HG03196 (cell line): Measurements from ENCODE around the gene SCGB1A1.
"Not testable (repeated sequence)": the region's sequence is repeated elsewhere in the genome, so short reads cannot be mapped to it uniquely, and the experiment has no call there.

Source experiments
- ATAC-seq: cut with Tn5 transposase; IDR thresholded peaks from one replicate; pipeline ENCODE4 v1.9.1; 2021; ENCODE audit not compliant: unreplicated experiment

Gene SCGB1A1

DNA sequence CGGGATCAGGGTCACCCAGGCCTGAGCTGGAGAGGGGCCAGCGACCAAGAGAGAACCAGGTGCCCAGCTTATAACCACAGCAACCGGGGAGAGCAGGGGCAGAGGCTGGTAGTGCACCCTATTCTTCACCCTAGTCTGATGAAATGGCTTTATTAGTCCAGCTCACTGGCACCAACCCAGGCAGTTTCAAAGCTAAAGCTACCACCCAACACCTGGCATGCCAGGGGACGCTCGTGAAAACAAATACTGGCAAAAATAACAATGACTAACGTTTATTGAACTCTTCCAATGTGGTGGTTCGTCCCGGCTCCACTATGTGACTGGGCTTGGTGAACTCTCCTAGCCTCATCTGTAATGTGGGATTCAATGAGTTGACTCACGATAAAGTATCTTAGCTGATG is 30.6 kb downstream of the SCGB1A1 start:
- ATAC-seq: no peak

DNA sequence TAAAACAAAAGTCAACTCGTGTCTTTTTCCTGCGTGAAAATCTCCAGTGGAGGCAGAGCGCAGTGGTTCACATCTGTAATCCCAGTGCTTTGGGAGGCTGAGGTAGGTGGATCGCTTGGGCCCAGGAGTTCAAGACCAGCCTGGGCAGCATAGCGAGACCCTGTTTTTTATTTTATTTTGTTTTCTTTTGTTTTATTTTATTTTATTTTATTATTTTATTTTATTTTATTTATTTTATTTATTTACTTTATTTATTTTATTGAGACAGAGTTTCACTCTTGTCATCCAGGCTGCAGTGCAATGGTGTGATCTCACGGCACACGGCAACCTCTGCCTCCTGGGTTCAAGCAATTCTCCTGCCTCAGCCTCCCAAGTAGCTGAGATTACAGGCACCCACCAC is 31.1 kb downstream of the SCGB1A1 start:
- not testable (repeated sequence) for ATAC-seq

DNA sequence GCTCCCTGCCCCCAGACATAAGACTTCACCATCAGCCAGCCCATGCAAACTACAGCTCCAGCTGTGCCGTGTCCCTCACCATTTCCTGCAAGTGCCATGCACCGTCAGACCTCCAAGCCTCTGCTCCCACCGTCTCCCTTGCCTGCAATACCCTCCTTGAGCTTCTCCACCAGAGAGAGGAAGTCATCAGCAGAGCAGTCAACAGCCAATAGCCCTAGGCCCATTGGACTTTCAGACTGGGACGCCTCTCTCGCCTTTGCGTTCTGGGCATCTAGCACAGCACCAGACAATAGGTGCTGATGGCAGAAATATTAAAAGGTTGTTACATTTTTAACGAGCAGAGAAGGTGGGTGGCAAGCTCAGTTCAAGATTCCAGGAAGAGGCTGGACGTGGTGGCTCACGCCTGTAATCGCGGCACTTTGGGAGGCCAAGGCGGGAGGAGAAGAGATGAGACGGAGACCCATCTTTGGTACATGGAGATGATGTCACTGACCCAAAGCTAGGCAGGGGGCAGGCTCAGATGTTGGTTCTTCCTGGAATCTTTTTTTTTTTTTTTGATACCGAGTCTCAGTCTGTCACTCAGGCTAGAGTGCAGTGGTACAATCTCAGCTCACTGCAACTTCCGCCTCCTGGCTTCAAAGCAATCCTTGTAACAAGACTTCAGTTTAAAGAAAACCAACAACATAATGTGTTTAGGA is 31.9 kb downstream of the SCGB1A1 start:
- no peak for ATAC-seq

DNA sequence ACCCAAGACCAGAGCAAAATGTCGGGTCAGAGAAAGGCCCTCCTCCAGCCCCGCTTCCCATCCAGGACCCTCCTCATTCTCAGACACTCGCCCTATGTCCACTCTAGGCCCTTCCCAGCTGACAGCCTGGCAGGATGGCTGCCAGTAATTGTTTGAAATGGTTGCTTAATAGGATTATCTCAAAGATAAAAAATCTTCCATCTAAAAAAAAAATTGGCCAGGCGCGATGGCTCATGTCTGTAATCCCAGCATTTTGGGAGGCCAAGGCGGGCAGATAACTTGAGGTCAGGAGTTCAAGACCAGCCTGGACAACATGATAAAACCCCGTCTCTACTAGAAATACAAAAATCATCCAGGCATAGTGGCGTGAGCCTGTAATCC is 32.4 kb downstream of the SCGB1A1 start:
- ATAC-seq: no peak

DNA sequence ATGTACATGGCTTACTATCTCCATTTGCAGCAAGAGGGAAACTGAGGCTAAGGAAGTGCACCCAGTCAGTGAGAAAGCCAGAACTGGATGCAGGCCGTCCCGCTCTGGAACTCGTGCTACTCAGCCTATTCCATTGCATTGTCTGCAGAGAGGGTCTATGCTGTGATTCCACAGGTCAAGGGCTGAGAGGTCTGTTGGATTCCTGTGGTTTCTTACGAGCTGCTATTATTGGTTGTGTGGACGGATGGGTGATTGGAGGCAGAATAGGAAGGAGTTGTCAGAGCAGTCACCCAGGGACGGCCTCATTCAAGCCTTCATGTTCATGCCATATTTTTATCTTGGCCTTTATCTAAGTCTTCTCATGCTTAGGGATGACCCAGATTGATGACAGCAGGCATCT is 33.4 kb downstream of the SCGB1A1 start:
- ATAC-seq: no peak

DNA sequence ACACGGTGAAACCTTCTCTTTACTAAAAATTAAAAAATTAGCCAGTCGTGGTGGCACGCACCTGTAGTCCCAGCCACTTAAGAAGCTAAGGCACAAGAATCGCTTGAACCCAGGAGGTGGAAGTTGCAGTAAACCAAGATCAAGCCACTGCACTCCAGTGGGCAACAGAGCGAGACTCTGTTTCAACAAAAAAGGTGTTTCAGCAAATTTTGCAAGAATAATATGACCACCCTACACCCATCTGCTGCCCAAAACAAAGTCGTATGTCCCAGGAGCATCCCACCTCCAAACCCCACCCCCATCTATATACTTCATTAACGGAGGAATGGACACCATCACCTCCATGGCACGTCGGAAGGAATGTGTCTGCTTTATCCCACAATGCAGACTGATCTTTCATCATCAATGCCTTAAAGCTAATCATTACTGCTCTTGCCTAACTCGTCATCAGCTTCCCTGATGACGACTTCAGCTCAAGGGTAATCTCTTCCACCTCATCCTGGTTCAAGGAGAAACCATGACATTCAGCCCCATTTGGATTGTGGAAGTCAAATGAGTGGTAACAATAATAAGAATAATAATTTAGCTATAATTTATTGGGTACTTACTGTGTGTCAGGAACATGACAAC is 34.1 kb downstream of the SCGB1A1 start:
- ATAC-seq: no peak

DNA sequence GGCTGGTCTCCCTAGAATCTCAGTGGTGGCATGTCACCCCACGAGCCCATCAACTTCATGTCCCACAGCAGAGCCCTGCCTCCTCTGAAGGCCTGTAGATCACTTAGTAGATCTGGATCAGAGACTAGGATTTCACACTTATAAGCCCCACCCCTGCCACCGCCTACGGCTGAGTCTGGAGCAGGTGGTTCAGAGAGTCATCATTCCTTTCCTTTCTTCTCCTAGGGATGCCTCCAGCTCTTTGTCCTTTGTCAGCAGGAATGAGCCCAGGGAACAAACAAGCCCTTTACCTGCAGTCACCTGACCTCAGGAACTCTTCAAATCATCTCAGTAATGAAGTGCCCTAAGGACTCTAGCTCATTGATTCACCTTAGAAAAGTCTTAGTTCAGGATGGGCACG is 37.8 kb downstream of the SCGB1A1 start:
- ATAC-seq: no peak

DNA sequence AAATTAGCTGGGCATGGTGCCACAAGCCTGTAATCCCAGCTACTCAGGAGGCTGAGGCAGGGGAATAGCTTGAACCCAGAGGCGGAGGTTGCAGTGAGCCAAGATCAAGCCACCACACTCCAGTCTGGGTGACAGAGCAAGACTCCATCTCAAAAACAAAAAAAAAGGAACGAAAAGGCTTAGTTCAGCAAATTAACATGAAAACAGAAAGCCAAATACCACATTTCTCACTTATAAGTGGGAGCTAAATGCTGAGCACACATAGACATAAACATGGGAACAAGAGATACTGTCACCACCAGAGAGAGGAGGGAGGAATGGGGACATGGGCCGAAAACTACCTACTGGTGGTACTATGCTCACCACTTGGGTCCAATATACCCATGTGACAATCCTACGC is 38.6 kb downstream of the SCGB1A1 start:
- ATAC-seq: no peak

DNA sequence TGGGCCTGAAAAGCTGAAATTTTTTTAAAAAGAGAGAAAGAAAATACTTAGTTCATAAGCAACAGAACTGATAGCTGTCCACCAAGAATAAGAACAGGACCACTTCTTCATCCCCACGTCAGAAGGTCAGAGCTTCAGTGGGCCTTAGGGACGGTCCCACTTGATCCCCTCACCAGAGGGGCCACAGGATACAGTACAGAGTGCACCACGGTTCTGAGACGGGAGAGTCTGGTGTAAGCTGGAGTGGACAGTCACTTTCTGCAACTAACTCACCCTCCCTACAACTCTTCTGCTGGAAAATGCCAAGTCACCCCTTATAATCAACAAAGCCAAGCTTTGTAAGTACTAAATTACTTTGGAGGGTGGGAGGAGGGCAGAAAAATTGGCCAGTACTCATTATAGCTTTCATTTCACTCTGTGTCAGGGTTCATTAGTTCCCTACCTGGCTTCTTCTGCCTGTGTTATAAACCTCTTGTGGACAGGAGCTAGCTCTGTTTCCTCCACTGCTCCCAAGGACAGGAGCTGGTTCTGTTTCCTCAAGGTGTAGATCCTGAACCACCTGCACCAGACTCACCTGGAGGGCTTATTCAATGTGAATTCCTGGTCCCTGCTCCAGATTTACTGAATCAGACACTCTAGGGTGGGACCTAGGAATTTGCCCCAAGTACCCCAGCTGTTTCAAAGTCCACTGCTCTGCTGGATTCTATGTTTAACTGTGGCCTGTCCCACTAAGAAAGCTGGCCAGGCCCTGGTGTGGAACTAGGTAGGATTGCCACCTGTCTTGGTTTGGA is 39.6 kb downstream of the SCGB1A1 start:
- no peak for ATAC-seq

DNA sequence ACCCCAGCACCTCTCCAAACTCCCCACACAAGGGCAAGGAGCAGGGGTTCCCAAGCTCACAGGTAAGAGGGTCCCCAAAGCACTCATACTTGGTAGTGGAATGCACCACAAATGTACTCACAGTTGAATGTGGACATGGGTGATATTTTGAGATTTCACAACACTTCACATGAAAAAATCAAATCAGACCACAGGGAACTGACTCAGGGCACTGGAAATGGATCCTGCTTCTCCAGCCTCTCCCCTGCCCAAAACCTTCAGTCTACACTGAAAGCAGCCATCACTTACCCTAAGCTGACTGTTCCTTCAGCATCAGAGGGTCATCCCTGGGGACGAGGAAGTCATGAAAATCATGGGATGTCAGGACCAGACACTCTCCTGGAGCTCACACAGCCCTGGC is 40.2 kb downstream of the SCGB1A1 start:
- ATAC-seq: no peak

DNA sequence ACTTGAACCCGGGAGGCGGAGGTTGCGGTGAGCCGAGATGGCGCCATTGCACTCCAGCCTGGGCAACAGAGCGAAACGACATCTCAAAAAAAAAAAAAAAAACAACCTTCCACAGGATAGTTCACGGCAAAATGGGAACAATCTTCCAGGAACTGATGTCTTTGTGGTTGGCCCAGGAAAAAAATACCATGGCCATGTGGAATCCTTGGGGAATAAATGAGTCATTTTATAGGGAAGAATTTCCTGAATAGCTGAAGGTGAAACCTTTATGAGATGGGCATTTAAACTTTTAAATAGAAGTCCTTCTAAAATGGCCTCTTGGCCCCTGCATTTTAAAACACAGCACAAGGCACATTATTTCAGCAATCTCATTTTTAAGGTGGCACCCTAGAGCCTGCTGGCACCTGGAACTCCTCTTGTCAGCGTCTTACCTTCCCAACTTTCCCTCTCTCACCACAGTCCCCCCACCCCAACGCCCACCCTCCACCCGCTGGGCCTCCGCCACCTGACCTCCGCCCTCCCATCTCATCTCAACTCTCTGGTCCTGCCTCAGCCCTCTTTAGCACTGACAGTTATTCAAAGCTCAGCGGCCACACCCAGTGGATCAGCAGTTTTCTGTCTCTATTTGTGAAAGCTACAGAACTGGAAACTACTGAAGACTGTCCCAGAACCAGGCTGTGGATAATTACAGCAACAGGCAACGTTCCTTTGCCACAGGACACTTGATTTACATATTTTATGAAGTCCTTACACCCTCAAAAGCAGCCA is 43.1 kb downstream of the SCGB1A1 start:
- no peak for ATAC-seq

DNA sequence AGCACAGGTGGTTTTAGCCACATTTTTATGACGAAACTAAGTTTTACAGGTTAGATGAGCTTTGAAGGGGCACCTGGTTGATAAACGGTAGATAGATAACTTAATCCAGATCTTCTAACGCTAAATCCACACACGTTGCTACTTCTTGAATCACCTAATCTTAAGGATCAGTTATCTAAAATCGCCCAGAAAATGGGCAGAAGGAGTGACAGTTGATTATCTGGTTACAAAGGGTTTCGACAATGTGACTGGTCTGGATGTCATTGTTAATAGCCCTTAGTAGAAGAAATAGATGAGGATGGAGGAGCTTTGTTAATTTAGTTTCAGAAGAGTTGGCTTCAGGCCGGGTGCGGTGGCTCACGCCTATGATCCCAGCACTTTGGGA is 43.7 kb downstream of the SCGB1A1 start:
- ATAC-seq: no peak

DNA sequence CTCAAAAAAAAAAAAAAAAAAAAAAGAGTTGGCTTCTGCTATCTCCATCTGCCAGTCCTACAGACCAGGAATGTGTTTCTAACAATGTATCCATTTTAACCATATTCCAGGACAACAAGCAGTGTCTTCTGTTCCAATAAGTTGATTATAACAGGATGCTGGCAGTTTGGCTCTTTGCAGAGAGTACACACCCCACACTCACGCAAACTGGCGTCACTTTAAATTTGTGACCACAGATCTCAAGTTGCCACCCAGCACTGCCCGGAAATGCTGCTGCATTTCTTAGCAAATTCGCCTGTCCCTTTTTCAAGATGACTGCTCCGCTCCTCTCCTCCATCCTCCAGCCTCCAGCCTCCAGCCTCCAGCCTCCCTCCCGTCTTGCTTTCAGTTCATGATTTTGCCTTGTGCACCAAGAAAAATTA is 44.3 kb downstream of the SCGB1A1 start:
- no peak for ATAC-seq

DNA sequence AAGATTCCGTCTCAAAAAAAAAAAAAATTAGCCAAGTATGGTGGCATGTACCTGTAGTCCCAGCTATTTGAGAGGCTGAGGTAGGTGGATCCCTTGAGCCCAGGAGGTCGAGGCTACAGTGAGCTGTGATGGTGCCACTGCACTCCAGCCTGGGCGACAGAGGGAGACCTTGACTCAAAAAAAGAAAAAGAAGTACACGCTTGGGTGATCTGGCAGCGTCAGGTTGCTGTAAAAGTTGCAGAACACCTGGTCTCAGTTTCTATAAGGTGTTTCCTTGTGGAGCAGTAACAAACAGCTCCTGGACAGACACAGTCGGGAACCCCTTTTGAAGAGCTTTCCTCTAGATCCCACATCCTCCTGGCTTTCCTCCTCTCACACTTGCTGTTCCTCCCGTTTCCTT is 45.8 kb downstream of the SCGB1A1 start:
- ATAC-seq: no peak

DNA sequence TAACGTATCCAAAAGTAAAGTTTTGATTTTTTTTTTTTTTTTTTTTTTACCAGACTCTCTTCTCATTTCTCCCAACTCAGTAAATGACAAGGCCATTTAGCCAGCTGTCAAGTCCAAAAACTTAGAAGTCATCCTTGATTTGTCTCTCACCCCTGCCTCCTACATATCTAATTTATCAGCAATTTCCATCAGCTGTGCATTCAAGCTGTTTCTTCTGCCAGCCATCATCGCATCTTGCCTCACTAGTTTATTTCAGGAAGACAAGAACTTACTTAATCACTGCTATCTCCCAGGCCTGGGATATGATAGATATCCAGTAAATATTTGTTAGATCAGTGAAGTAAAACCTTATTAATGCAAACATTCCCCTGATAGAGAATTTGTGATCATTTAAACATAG is 47.6 kb downstream of the SCGB1A1 start:
- no peak for ATAC-seq

DNA sequence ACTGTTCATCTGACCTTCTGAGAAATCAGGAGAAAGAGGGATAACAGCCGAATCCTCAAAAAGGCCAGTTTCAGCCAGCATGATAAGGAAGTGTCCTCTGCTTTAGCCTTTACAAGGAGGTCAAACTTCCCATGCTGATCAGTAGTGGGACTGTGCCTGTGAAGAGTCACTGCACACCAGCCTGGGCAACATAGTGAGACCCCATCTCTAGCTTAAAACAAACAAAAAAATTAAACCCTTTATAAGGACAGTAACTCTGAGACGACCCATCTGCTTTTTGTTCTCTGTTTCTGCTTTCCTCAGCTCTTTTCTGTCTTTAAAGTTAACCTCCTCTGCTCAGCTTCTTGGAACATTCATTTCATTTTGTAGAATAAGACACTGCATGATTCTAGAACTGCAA is 49.7 kb downstream of the SCGB1A1 start:
- ATAC-seq: no peak

DNA sequence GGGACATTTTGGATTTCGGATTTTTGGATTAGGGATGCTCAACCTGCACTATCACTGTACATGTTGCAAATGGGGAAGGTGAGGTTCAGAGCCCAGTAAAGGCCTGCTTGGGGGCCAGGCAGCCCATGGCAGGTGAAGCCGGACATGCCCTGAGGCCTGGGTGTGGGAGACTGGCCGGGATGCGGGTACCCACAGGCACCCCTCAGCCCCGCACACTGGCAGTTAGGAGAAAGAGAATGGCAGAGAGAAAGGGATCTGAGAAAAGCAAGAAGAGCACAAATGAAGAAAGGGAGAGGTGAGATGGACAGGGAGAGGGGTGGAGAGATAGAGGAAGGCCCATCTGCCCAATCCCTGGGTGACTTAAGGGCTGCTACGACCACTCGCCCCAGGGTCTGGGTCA is 52.8 kb downstream of the SCGB1A1 start:
- no peak for ATAC-seq

DNA sequence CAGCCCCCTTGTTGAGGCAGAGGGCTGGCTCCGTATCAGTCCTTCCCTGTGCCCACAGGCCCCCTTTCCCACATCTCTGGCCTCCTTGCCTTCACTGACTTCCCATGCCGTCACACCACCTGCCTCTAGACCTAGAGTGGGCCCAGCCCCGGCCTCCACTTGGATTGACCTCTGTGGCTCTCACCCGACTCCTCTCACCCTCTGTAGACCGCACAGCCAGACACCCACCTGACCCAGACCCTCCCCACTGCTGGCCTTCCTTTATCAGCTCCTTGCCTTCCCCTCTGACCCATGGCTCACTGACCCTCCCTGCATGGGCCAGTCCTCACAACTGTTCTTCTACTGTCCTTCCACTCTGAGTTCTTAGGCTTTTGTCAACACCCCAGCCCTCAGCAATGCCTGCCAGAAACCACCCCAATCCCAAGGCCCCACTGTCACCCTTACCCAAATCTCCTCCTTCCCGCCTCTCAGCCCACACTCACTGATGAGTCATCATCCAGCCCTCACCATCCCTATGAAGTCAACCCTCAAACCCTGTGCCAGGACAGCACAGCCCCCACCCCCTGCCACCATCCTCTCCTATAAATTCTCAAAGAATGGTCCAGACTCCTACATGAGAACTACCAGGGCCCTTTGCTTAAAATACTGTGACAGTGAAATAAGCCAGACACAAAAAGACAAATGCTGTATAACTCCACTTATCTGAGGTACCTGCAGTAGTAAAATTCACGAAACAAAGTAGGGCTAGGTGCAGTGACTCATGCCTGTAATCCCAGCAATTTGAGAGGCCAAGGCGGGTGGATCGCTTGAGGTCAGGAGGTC is 53.4 kb downstream of the SCGB1A1 start:
- no peak for ATAC-seq
